HG03103 (cell line): ENCODE measurements around the gene UTP25.
"Not testable (repeated sequence)": the region's sequence is repeated elsewhere in the genome, so short reads cannot be mapped to it uniquely, and the experiment has no call there.

ENCODE experiments used
- ATAC-seq: cut with Tn5 transposase; IDR thresholded peaks from one replicate; pipeline ENCODE4 v1.9.1; 2021; ENCODE audit warnings: low read depth; ENCODE audit not compliant: unreplicated experiment

UTP25 gene

GRCh38 chr1:209889077-209889418, 61.3 kb downstream of the UTP25 start:
- no peak for ATAC-seq

- ATAC-seq = no peak
Observed at GRCh38 chr1:209890641-209891330, 63.0 kb downstream of the UTP25 start.

- no peak for ATAC-seq
Observed at GRCh38 chr1:209893751-209894150, 66.0 kb downstream of the UTP25 start.

GRCh38 chr1:209895709-209896108, 67.9 kb downstream of the UTP25 start:
- ATAC-seq = no peak

GRCh38 chr1:209896346-209896745, 68.6 kb downstream of the UTP25 start:
- ATAC-seq = no peak

GRCh38 chr1:209898271-209898670, 70.5 kb downstream of the UTP25 start:
- ATAC-seq = not testable (repeated sequence)

GRCh38 chr1:209898851-209899250, 71.1 kb downstream of the UTP25 start:
- ATAC-seq = not testable (repeated sequence)

GRCh38 chr1:209899948-209900347, 72.2 kb downstream of the UTP25 start:
- ATAC-seq = peak; percentile 67

- no peak for ATAC-seq
Observed at GRCh38 chr1:209900734-209901133, 73.0 kb downstream of the UTP25 start.

- ATAC-seq = no peak
Observed at GRCh38 chr1:209901211-209901610, 73.4 kb downstream of the UTP25 start.

- ATAC-seq = not testable (repeated sequence)
Observed at GRCh38 chr1:209904774-209905173, 77.0 kb downstream of the UTP25 start.
